HT-29 (cell line): ENCODE measurements around the gene ANKRD52. TPM values are rescaled to one million over a fixed set of nuclear protein-coding genes. Genes with fewer than 3 reads are reported as not detected.
"Not testable (repeated sequence)": the region's sequence is repeated elsewhere in the genome, so short reads cannot be mapped to it uniquely, and the experiment has no call there.

ENCODE experiments used
- DNase-seq: peaks from one replicate; pipeline ENCODE4 v3.0.0-alpha.2; 2015; ENCODE audit warnings: low spot score
- total RNA-seq: library from RNA; depleted of rRNA; stranded (reverse); fragments of >200 nt; shearing (Covaris generic); gene quantifications from 2 replicates; pipeline ENCODE4 v1.2.3, GENCODE V29; 2014; rRNA removed

Gene ANKRD52
- total RNA-seq = 8.1 and 13.4 TPM in 2 replicates

DNA sequence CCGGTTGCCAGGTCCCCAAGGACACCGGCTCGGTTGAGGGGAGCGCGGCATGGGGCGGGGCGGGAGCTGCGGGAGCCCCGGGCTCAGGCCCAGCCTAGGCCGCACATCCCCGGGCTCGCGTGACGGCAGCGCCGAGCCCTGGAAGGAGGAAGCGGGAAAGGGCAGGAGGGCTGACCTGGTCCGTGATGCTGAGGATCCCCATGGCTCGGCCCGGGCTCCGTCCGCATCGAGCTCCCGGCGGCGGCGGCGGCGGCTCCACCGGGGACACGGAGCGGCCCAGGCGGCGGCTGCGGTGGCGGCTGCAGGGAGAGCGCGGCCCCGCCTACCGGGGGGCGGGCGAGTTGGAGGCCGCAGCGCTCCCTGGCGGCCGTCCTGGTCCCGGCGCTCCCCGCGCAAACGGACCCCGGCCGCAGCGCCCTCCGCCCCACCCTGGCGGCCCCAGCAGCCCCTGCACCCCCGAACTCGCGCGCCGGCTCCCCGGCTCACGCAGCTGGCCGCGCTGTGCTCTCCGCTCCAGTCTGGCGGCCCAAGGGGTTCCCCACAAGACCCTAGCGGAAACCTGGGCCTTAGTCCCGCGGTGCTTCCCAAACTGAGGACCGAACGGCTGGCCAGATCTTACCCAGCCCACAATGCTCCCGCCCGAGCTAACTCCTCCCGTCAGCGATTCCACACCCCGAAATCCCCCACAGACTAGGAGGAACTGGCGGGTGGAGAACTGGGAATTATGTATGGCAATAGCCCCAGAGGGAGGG is at the start of gene ANKRD52:
TSS of gene ANKRD52 (minus strand) at position 317 of the 752 bp plus-strand sequence. CDS start at position 202, 115 bp downstream.
- peak; percentile 80 for DNase-seq

DNA sequence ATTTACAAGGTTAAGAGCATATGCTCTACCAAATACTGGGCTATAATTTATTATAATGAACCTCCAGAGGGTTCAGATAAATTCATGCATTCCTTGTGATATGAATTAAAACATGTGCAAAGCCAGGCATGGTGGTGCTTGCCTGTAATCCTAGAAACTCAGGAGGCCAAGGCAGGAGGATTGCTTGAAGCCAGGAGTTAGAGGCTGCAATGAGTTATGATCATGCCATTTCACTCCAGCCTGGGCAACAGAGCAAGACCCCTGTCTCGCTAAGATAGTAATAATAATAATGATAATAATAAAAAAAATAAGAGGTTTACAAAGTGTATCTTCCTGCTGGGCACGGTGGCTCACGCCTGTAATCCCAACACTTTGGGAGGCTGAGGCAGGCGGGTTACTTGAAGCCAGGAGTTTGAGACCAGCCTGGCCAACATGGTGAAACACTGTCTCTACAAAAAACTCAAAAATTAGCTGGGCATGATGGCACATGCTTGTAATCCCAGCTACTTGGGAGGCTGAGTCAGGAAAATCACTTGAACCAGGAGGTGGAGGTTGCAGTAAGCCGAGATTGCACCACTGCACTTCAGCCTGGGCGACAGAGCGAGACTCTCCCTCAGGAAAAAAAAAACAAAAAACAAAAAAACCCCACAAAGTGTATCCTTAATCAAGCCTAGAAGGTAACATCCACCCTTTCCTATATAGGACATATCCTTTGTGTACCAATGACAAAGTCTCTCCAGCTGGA is 49.2 kb upstream of the ANKRD52 start:
- DNase-seq = no peak

DNA sequence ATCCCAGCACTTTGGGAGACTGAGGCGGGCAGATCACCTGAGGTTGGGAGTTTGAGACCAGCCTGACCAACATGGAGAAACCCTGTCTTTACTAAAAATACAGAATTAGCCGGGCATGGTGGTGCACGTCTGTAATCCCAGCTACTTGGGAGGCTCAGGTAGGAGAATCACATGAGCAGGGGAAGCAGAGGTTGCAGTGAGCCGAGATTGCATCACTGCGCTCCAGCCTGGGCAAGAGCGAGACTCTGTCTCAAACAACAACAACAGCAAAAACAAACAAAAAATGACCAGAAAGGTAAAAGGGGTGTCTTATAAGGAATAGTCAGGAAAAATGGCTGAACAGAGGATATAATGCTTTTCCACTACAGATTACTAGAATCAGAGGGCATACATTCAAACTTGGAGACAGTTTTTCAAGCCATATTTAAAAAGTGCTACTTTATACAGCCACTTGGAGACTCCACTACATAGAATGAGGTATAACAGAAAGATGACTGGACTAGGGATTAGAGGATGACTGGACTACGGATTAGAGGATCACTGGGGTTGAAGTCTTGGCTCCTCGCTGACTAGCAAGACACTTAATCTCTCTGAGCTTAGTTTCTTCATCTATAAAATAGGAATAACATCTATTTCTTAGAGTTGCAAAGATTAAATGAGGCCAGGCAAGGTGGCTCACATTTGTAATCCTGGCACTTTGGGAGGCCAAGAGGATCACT is 46.8 kb upstream of the ANKRD52 start:
- no peak for DNase-seq

- DNase-seq = no peak
These were observed 46.1 kb upstream of the ANKRD52 start for GRCh38 chr12:56304276-56304675.

GRCh38 chr12:56300644-56301464 is 42.7 kb upstream of the ANKRD52 start:
- DNase-seq = no peak

GRCh38 chr12:56299853-56300643 is 41.9 kb upstream of the ANKRD52 start, which contains the start of gene CS:
Gene CS, minus strand, starts transcription at chr12:56300330. Its CDS starts 129 bp downstream, at chr12:56300201.
- peak; percentile 98 for DNase-seq

DNA sequence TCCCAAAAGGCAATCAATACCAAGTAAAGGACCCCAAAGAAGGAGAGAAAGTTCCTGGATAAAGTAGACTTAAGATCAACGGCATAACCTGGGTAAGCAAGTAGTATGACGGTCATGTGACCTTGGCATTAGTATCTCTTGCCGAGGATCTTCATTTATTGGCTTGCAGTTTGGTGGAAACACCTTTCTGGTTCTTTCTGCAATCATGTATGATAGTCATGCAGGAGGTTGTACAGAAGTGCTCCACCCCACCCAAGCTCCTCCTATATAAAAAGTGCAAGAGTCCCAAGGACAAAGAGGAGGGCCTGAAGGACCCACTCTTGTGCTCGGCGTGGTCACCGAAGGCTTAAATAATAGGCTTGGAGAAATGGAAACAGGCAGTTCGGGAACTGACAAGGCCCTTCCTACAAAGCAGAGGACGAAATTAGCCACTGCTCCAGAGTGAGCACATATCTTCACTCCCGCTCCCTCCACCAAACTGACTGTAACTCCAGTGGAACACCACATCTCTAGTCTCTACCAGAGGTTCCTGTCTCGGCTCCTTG is 41.2 kb upstream of the ANKRD52 start:
- DNase-seq = peak; percentile 65

- DNase-seq = no peak
These were observed 40.6 kb upstream of the ANKRD52 start for GRCh38 chr12:56298828-56299227.

DNA sequence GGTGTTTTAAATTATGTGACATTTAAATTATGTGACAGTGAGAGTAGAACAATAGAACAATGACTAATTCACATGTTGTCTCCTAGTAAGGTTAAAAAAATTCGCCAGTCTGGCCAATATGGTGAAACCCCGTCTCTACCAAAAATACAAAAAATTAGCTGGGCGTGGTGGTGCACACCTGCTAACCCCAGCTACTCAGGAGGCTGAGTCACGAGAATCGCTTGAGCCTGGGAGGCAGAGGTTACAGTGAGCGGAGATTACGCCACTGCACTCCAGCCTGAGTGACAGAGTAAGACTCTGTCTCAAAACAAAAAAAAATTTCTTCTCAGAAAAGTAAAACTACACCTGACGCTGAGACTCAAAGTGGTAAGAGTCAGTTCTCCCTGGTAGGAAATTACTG is 39.2 kb upstream of the ANKRD52 start:
- no peak for DNase-seq

- DNase-seq = no peak
These were observed 38.1 kb upstream of the ANKRD52 start for GRCh38 chr12:56296295-56296694.

GRCh38 chr12:56293795-56294194 is 35.6 kb upstream of the ANKRD52 start:
- DNase-seq = no peak

DNA sequence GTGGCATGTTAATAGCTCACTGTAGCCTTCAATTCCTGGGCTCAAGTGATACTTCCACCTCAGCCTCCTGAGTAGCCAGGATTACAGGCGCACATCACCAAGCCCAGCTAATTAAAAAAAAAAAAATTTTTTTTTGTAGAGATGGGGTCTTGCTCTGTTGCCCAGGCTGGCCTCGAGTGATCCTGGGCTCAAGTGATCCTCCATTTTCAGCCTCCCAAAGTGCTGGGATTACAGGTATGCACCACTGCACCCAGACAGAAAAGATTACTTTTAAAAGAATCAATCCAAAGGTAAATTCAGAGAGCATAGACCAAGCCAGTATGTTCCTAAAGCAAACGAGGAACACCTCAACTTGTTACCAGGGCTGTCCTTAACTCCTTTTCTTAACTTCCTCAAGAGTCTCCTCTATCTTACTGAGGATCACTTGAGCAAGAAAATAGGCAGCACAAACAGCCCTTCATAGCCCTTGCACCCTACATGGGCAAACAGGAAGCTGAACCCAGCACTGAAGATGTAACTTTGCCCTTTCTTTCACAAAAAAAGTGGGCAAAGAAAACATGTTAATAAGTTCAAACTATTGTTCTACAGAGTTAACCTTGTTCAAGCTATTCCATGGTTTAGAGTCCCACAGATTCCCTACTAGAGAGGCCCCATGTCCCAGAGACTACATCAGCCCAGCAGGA is 30.7 kb upstream of the ANKRD52 start:
- no peak for DNase-seq

DNA sequence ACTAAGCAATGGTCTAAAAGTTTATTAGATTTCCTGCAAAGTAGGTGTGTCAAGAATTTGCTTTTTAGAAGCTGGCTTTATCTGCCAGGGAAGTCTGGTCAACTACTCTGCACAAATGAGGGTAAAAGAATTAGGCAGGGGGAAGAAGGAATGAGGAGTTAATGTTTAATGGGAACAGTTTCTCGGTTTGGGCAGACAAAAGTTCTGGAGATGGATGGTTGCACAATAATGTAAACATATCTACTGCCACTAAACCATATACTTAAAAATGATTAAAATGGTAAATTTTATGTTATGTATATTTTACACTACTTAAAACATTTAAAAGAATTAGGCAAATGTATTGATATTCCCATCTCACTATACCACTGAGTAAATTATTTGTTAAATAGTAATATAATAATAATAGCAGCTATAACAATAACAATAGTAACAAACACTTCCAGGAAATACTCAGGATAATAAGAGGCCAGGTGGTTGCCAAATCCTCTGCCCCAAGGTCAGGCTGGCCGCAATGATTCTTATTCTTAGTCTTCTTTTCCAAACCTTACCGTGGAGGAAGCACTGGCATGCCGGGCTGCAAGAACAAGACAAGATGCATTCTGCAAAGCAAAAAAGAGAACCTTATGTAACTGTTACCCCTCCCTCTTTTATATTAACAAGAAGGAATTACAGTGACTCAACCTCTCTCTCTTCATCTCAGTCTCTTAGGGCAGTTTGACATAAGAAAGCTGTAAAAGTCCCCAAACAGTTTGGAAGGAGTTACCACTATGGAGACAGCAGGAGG is 28.1 kb upstream of the ANKRD52 start:
- DNase-seq = no peak

GRCh38 chr12:56284263-56284662 is 26.1 kb upstream of the ANKRD52 start:
- not testable (repeated sequence) for DNase-seq

DNA sequence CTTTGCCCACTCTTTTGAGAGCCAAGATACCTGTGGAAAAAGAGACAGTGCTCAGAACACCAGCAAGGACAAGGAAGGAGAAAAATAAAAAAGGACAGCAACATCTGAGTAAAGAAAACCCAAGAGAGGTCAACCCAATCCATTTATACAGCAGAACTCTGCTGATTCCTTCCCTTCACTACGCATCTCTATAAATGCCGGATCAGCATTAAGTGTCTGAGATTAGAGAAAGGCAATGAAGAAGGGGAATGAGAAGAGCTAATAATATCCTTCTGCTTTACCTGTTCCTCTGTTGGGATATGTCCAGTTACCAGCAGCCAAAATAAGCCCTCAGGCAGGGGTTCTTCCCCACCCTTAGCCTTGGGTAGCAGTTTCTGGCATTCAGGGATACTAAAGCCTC is 24.4 kb upstream of the ANKRD52 start:
- DNase-seq = no peak

DNA sequence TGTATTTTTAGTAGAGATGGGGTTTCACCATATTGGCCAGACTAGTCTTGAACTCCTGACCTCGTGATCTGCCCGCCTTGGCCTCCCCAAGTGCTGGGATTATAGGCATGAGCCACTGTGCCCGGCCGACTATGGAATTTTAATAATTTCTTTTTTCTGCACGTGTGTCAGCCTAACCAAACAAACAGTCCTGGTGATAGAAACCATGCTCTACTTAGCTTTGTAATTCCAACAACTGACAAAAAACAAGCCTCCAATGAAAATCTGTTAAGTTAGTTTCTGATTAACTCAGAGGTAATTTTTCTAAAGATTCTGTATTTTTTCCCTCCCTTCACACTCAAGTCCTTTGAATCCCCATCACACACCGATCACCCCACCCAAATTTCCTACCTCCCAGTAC is 23.8 kb upstream of the ANKRD52 start:
- no peak for DNase-seq

- DNase-seq = no peak
These were observed 22.7 kb upstream of the ANKRD52 start for GRCh38 chr12:56280849-56281248.

DNA sequence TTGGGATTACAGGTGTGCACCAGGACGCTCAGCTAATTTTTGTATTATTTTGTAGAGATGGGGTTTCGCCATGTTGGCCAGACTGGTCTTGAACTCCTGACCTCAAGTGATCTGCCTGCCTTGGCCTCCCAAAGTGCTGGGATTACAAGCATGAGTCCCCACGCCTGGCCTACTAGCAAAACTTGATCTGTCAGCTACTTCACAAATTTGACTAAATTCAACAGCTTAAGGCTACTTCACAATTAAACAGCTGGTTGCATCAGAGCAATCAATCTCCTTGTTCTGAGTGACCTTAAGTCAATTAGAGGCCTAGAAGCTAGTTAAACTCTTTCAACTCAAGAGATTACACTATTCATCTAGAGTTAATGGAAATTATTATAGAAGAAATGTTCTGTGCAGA is 20.7 kb upstream of the ANKRD52 start:
- DNase-seq = no peak

GRCh38 chr12:56274299-56274698 is 16.1 kb upstream of the ANKRD52 start:
- no peak for DNase-seq
